Adipose tissue (tissue), 3 donors: ENCODE data around the gene AK1. TPM values are rescaled to one million over a fixed set of nuclear protein-coding genes. Genes with fewer than 3 reads are reported as not detected.
"Not testable (repeated sequence)": the region's sequence is repeated elsewhere in the genome, so short reads cannot be mapped to it uniquely, and the experiment has no call there.

ENCODE experiments used
- H3K27ac ChIP-seq: one replicate; pipeline ENCODE4 v1.5.1; 2013; ENCODE audit warnings: low read depth, low read length
- WGBS, 3 donors: extraction: QIAGEN DNeasy Blood & Tissue Kit; methylation state at CpG; one replicate each; pipeline ENCODE4 v1.1.7; 2013; 5-methylcytosine and 5-hydroxymethylcytosine counted together
- polyA plus RNA-seq, 3 donors: library from polyadenylated mRNA; stranded (reverse); fragments of 200-250 nt; gene quantifications; one replicate each; pipeline ENCODE4 v1.2.3, GENCODE V29; 2013
- donor health status: healthy with polysubstance abuse.
- donor health status: Bipolar disorder and iron deficiency.
- donor health status: healthy.

AK1 gene
- polyA plus RNA-seq, 3 donors: 20.9 to 85.4 (median 71.1) TPM

- no peak overlapping the region for H3K27ac ChIP-seq
- WGBS, 3 donors: 76 to 83% (median 82%) methylated on average over 19 of the region's 19 CpGs
Observed at GRCh38 chr9:127873223-127873691, 4.2 kb downstream of the AK1 start.

- 94 to 95% (median 95%) methylated on average over 19 to 20 of the region's 20 CpGs for WGBS, 3 donors
- no peak overlapping the region for H3K27ac ChIP-seq
Observed at GRCh38 chr9:127872369-127873222, 4.9 kb downstream of the AK1 start.

GRCh38 chr9:127871531-127871930 lies 5.9 kb downstream of the AK1 start:
- 83 to 89% (median 87%) methylated on average over 9 of the region's 9 CpGs for WGBS, 3 donors
- no peak overlapping the region for H3K27ac ChIP-seq

GRCh38 chr9:127870887-127871286 lies 6.6 kb downstream of the AK1 start:
- 83 to 87% (median 84%) methylated on average over 12 of the region's 12 CpGs for WGBS, 3 donors
- no peak overlapping the region for H3K27ac ChIP-seq

GRCh38 chr9:127870153-127870491 lies 7.4 kb downstream of the AK1 start:
- WGBS, 3 donors: 63 to 83% (median 79%) methylated on average over 8 to 9 of the region's 9 CpGs
- not testable (repeated sequence) for H3K27ac ChIP-seq

GRCh38 chr9:127869310-127870152 lies 7.9 kb downstream of the AK1 start:
- H3K27ac ChIP-seq: no peak overlapping the region
- 64 to 67% (median 65%) methylated on average over 18 of the region's 18 CpGs for WGBS, 3 donors

GRCh38 chr9:127868278-127868902 lies 9.1 kb downstream of the AK1 start:
- no peak overlapping the region for H3K27ac ChIP-seq

GRCh38 chr9:127867356-127868277 lies 9.9 kb downstream of the AK1 start:
- 79 to 87% (median 82%) methylated on average over 29 to 30 of the region's 30 CpGs for WGBS, 3 donors

More at GRCh38 chr9:127868278-127868902, 9.1 kb downstream of the AK1 start:
- 89 to 92% (median 90%) methylated on average over 16 to 18 of the region's 18 CpGs for WGBS, 3 donors

GRCh38 chr9:127866535-127866934 lies 10.9 kb downstream of the AK1 start:
- H3K27ac ChIP-seq: no peak overlapping the region
- WGBS, 3 donors: 94 to 96% (median 95%) methylated on average over 13 of the region's 13 CpGs

More at GRCh38 chr9:127867356-127868277, 9.9 kb downstream of the AK1 start:
- H3K27ac ChIP-seq: no peak overlapping the region

GRCh38 chr9:127865645-127866464 lies 11.6 kb downstream of the AK1 start:
- H3K27ac ChIP-seq: no peak overlapping the region
- WGBS, 3 donors: 76 to 82% (median 78%) methylated on average over 18 to 19 of the region's 19 CpGs

- H3K27ac ChIP-seq: no peak overlapping the region
- 58 to 90% (median 68%) methylated on average over 13 of the region's 13 CpGs for WGBS, 3 donors
Observed at GRCh38 chr9:127863191-127863621, 14.3 kb downstream of the AK1 start.

- no peak overlapping the region for H3K27ac ChIP-seq
- WGBS, 3 donors: 23 to 58% (median 28%) methylated on average over 29 of the region's 29 CpGs
Observed at GRCh38 chr9:127862075-127863011, 15.1 kb downstream of the AK1 start.

- 95% methylated on average over 11 of the region's 11 CpGs for WGBS, 3 donors
- no peak overlapping the region for H3K27ac ChIP-seq
Observed at GRCh38 chr9:127860779-127861178, 16.7 kb downstream of the AK1 start.

GRCh38 chr9:127860260-127860659 lies 17.2 kb downstream of the AK1 start:
- no peak overlapping the region for H3K27ac ChIP-seq
- 56 to 74% (median 58%) methylated on average over 8 of the region's 8 CpGs for WGBS, 3 donors

GRCh38 chr9:127858041-127858512 lies 19.4 kb downstream of the AK1 start:
- WGBS, 3 donors: 15 to 27% (median 16%) methylated on average over 12 of the region's 12 CpGs
- H3K27ac ChIP-seq: no peak overlapping the region

- WGBS, 3 donors: 32 to 69% (median 53%) methylated on average over 4 of the region's 4 CpGs
- no peak overlapping the region for H3K27ac ChIP-seq
Observed at GRCh38 chr9:127857278-127857677, 20.2 kb downstream of the AK1 start.
